ENCODE data around the gene CLTB.

GRCh38 chr5:176408590-176408989 lies 7.7 kb downstream of the CLTB start:
- TF ChIP-seq RAD21 (IDR thresholded peaks at IDR 0.05; ENCODE audit: low read depth): no peak
- no peak for TF ChIP-seq EP300 (IDR thresholded peaks at IDR 0.05; ENCODE audit: borderline replicate concordance)
- no peak for TF ChIP-seq ZBTB7A (IDR thresholded peaks at IDR 0.05; ENCODE audit: low read depth)
- TF ChIP-seq EGR1 (IDR thresholded peaks at IDR 0.05): no peak
- TF ChIP-seq YY1 (IDR thresholded peaks at IDR 0.05; ENCODE audit: low read depth): no peak
- TF ChIP-seq, protein P1, sequence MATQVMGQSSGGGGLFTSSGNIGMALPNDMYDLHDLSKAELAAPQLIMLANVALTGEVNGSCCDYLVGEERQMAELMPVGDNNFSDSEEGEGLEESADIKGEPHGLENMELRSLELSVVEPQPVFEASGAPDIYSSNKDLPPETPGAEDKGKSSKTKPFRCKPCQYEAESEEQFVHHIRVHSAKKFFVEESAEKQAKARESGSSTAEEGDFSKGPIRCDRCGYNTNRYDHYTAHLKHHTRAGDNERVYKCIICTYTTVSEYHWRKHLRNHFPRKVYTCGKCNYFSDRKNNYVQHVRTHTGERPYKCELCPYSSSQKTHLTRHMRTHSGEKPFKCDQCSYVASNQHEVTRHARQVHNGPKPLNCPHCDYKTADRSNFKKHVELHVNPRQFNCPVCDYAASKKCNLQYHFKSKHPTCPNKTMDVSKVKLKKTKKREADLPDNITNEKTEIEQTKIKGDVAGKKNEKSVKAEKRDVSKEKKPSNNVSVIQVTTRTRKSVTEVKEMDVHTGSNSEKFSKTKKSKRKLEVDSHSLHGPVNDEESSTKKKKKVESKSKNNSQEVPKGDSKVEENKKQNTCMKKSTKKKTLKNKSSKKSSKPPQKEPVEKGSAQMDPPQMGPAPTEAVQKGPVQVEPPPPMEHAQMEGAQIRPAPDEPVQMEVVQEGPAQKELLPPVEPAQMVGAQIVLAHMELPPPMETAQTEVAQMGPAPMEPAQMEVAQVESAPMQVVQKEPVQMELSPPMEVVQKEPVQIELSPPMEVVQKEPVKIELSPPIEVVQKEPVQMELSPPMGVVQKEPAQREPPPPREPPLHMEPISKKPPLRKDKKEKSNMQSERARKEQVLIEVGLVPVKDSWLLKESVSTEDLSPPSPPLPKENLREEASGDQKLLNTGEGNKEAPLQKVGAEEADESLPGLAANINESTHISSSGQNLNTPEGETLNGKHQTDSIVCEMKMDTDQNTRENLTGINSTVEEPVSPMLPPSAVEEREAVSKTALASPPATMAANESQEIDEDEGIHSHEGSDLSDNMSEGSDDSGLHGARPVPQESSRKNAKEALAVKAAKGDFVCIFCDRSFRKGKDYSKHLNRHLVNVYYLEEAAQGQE (IDR thresholded peaks at IDR 0.05; ENCODE audit: low read depth): no peak
- no peak for TF ChIP-seq TEAD4 (IDR thresholded peaks at IDR 0.05)
- no peak for TF ChIP-seq NFIC (IDR thresholded peaks at IDR 0.05)
- TF ChIP-seq, protein P2, sequence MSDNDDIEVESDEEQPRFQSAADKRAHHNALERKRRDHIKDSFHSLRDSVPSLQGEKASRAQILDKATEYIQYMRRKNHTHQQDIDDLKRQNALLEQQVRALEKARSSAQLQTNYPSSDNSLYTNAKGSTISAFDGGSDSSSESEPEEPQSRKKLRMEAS (IDR thresholded peaks at IDR 0.05): no peak
- TF ChIP-seq TAF1 (IDR thresholded peaks at IDR 0.05; ENCODE audit: low read depth): no peak
